Measurements from ENCODE around the gene SHISA4. TPM values are rescaled to one million over a fixed set of nuclear protein-coding genes. Genes with fewer than 3 reads are reported as not detected.

Gene SHISA4
- total and polyA plus RNA-seq, 3 experiments from 2014 or later, result 0.24 to 0.88 (median 0.41) TPM

DNA sequence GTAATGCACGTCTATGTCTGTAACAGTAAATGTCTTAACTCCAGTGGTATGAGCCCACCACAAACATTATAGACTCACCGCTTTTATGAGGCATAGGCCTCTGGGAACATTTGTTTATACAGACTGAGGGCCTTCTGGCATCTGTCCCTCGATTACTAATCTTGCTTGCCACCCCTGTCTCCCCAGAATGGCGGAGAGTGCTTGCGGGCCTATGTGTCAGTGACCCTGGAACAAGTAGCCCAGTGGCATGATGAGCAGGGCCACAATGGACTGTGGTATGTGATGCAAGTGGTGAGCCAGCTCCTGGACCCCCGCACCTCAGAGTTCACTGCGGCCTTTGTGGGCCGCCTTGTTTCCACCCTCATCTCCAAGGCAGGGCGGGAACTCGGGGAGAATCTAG lies 18.3 kb upstream of the SHISA4 start:
- CTCF ChIA-PET, result no interaction called here
- Histone ChIP-seq H3K4me3 (ENCODE audit: low read length) (no peak overlapping the region), H3K27me3 (ENCODE audit: insufficient read depth, low read length, poor library complexity, severe bottlenecking) (no peaks in the 10 kb centered on the region), H3K4me1 (ENCODE audit: insufficient read depth, low read length) (no peaks in the 10 kb centered on the region), H3K27ac (ENCODE audit: low read depth, low read length) (no peak overlapping the region), H3K9me3 (ENCODE audit: low read length) (no peaks in the 10 kb centered on the region), H3K36me3 (ENCODE audit: insufficient read depth, low read length) (peaks cover 68% of the 10 kb centered on the region)
- Mint-ChIP-seq H3K4me1 (no peaks in the 10 kb centered on the region), H3K4me3 (no peak overlapping the region), H3K9me3 (no peaks in the 10 kb centered on the region), H3K27me3 (no peaks in the 10 kb centered on the region), H3K36me3 (peaks cover 27 to 90% (median 35%) of the 10 kb centered on the region in 3 donors), H3K27ac (peak overlapping the region in 1 of 8 donors; percentile 7)
- no peak for DNase-seq
- POLR2A ChIA-PET, result no interaction called here

DNA sequence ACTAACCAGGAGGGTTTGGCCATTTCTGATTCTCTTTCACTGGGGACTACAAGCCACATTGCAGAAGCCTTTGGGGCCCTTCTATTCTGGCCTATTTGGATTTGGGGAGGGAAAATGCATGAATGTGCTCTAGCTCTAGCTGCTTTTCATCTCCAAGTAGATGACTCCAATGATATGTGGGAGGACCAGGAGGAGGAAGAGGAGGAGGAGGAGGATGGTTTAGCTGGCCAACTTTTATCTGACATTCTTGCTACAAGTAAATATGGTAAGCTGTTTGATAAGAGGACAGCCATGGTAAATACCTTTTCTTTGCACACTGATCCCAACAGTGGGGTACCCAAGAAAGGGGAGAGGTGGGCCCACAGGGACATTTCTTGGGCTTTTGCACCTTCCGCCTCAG lies 14.0 kb upstream of the SHISA4 start:
- Histone ChIP-seq H3K4me3 (ENCODE audit: low read length) (no peak overlapping the region), H3K27me3 (ENCODE audit: insufficient read depth, low read length, poor library complexity, severe bottlenecking) (no peaks in the 10 kb centered on the region), H3K4me1 (ENCODE audit: insufficient read depth, low read length) (no peaks in the 10 kb centered on the region), H3K27ac (ENCODE audit: low read depth, low read length) (no peak overlapping the region), H3K36me3 (ENCODE audit: insufficient read depth, low read length) (peaks cover 39% of the 10 kb centered on the region), H3K9me3 (ENCODE audit: low read length) (no peaks in the 10 kb centered on the region)
- ChIA-PET CTCF (interaction anchor here (1.7 kb wide), 1 partner anchor 21 kb away, joined by 9 read pairs; no protein-coding TSS in a partner anchor), POLR2A (no interaction called here)
- H3K36me3 Mint-ChIP-seq, result peaks cover 24 to 68% (median 27%) of the 10 kb centered on the region in 3 donors
- peak overlapping the region in 2 of 8 donors; percentile 7 to 17 for H3K27ac Mint-ChIP-seq
- DNase-seq, result no peak
- H3K27me3 Mint-ChIP-seq, result no peaks in the 10 kb centered on the region
- H3K4me1 Mint-ChIP-seq, result no peaks in the 10 kb centered on the region
- no peaks in the 10 kb centered on the region for H3K9me3 Mint-ChIP-seq
- H3K4me3 Mint-ChIP-seq, result no peak overlapping the region

DNA sequence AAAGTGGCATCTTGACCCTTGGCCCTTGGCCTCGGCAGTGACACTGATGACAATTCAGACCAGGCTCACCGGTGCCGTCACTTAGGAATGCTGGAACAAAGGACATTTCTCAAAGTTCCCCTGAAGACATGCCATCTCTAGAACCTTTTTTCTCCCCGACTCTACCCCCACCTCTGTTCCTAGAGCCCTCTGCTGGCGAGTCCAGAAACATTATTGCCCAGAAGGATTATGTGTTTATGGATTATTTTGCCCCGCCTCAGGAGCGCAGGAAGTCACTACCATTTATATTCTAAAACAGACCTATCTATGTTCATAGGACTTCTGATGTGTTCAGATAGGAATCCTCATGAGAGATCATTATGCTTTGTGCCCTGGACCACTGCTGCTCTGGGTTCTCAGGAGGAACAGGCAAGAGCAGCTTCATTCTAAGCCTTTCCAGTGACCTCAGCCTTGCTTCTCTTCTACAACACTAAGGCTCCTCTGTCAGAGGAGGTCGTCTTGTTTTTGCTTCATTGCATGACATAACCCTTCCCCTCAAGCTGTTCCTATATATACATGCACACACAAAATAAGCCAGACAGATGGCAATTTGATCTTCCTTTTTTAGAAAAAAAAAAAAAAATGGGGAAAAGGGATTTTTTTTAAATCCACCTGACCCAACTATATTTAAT lies 12.4 kb upstream of the SHISA4 start:
- Mint-ChIP-seq H3K36me3 (peaks cover 18 to 53% (median 19%) of the 10 kb centered on the region in 3 donors), H3K27ac (no peak overlapping the region), H3K4me1 (no peaks in the 10 kb centered on the region), H3K4me3 (no peak overlapping the region), H3K9me3 (no peaks in the 10 kb centered on the region), H3K27me3 (no peaks in the 10 kb centered on the region)
- no peak for DNase-seq
- ChIA-PET CTCF (no interaction called here), POLR2A (no interaction called here)
- Histone ChIP-seq H3K9me3 (ENCODE audit: low read length) (no peaks in the 10 kb centered on the region), H3K36me3 (ENCODE audit: insufficient read depth, low read length) (peaks cover 25% of the 10 kb centered on the region), H3K4me1 (ENCODE audit: insufficient read depth, low read length) (no peaks in the 10 kb centered on the region), H3K4me3 (ENCODE audit: low read length) (no peak overlapping the region), H3K27me3 (ENCODE audit: insufficient read depth, low read length, poor library complexity, severe bottlenecking) (no peaks in the 10 kb centered on the region), H3K27ac (ENCODE audit: low read depth, low read length) (no peak overlapping the region)

DNA sequence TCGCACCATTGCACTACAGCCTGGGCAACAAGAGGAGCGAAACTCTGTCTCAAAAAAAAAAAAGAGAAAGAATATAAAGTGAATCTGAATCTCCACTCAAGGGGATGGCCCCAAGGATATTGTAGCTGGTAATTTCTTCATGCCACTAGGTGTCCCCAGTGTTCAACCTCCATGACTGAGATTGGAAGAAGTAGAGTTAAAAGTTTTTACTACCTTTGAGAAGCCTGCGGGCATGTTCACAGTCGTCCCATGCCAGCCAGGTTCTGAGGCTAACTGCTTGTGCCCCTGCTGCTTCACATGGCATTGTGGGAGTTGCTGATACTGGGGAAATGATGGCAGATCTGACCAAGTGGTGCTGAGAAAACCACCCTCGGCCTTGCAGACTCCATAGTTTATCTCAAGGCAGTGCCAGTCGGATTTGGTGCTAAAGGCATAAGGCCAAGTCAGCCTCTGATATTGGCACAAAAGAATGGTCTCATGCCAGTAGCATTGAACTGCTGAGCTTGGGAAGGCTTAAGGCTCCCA lies 10.8 kb upstream of the SHISA4 start:
- no peak overlapping the region for H3K27ac ChIP-seq (ENCODE audit: low read depth, low read length)
- CTCF ChIA-PET, result interaction anchor here (0.6 to 1.9 kb wide), 8 partner anchors 9 to 94 kb away, joined by 3 to 9 read pairs (median 4); partner anchors contain the start of gene SHISA4
- H3K27me3 ChIP-seq (ENCODE audit: insufficient read depth, low read length, poor library complexity, severe bottlenecking), result no peaks in the 10 kb centered on the region
- no peak overlapping the region for H3K4me3 Mint-ChIP-seq
- no peak overlapping the region for H3K4me3 ChIP-seq (ENCODE audit: low read length)
- H3K36me3 ChIP-seq (ENCODE audit: insufficient read depth, low read length), result peaks cover 10% of the 10 kb centered on the region
- H3K4me1 Mint-ChIP-seq, result no peaks in the 10 kb centered on the region
- peaks cover 10 to 36% (median 12%) of the 10 kb centered on the region in 3 donors for H3K36me3 Mint-ChIP-seq
- no peaks in the 10 kb centered on the region for H3K4me1 ChIP-seq (ENCODE audit: insufficient read depth, low read length)
- POLR2A ChIA-PET, result no interaction called here
- no peaks in the 10 kb centered on the region for H3K9me3 Mint-ChIP-seq
- no peaks in the 10 kb centered on the region for H3K9me3 ChIP-seq (ENCODE audit: low read length)
- no peak for DNase-seq
- peak overlapping the region in 3 of 8 donors; percentile 19 to 29 (median 24) for H3K27ac Mint-ChIP-seq
- no peaks in the 10 kb centered on the region for H3K27me3 Mint-ChIP-seq

DNA sequence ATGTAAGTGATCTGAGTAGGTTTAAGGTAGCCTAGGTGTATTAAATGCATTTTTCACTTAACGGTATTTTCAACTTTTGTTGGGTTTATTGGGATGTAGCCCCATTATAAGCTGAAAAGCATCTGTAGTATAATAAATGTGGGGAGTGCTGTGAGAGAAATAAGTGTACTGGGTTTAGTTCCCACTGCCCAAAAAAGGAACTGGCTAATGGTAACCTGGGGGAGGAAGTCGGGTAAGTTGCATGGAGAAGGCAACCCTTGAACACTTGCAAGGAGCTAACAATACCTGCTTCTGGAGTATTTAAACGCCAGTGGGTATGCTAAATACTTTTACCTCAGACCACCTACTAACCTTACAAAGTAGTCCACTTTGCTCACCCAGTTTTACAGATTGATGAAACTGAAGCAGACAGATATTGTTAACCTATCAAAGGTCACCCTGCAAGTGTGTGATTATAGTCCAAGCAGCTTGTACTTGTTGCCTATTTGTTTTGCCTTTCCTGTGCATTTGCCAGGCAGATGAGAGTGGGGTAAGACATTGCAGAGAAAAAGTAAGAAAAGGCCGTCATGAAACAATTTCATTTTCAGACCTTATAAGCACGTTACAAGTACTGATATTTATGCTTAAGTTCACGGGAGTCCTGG lies 7.6 kb upstream of the SHISA4 start:
- POLR2A ChIA-PET, result no interaction called here
- H3K9me3 Mint-ChIP-seq, result no peaks in the 10 kb centered on the region
- H3K27me3 ChIP-seq (ENCODE audit: insufficient read depth, low read length, poor library complexity, severe bottlenecking), result no peaks in the 10 kb centered on the region
- no peak overlapping the region for H3K4me3 ChIP-seq (ENCODE audit: low read length)
- DNase-seq, result no peak
- H3K36me3 ChIP-seq (ENCODE audit: insufficient read depth, low read length), result no peaks in the 10 kb centered on the region
- no peak overlapping the region for H3K27ac ChIP-seq (ENCODE audit: low read depth, low read length)
- H3K27ac Mint-ChIP-seq, result no peak overlapping the region
- no peaks in the 10 kb centered on the region for H3K9me3 ChIP-seq (ENCODE audit: low read length)
- no peaks in the 10 kb centered on the region for H3K4me1 Mint-ChIP-seq
- no peaks in the 10 kb centered on the region for H3K4me1 ChIP-seq (ENCODE audit: insufficient read depth, low read length)
- CTCF ChIA-PET, result interaction anchor here (1.7 to 6.0 kb wide), 2 partner anchors 14 to 45 kb away, joined by 4 to 45 read pairs; no protein-coding TSS in a partner anchor
- peaks cover 0 to 10% (median 5%) of the 10 kb centered on the region in 3 donors for H3K36me3 Mint-ChIP-seq
- no peak overlapping the region for H3K4me3 Mint-ChIP-seq
- peaks cover 0 to 2% of the 10 kb centered on the region in 2 donors for H3K27me3 Mint-ChIP-seq

DNA sequence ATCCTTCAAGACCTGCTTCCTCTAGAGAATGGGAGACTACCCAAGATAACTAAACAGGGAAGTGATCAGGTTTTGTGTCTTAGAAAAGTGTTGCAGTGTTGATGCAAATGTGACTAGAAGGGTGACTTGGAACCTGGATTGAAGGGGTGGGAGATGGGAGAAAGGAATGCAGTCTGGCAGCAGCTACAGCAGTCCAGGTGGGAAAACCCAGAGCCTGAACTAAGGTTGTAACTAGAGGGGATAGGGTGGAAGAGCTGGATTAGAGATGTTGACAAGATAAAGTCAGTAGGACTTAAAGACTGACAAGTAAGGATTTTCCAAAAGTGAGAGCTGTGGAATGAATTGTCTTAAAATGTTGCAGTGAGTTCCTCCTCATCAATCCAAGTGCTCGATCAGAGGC lies 7.1 kb upstream of the SHISA4 start:
- Histone ChIP-seq H3K27me3 (ENCODE audit: insufficient read depth, low read length, poor library complexity, severe bottlenecking) (no peaks in the 10 kb centered on the region), H3K4me1 (ENCODE audit: insufficient read depth, low read length) (no peaks in the 10 kb centered on the region), H3K27ac (ENCODE audit: low read depth, low read length) (no peak overlapping the region), H3K36me3 (ENCODE audit: insufficient read depth, low read length) (no peaks in the 10 kb centered on the region), H3K4me3 (ENCODE audit: low read length) (no peak overlapping the region), H3K9me3 (ENCODE audit: low read length) (no peaks in the 10 kb centered on the region)
- H3K4me1 Mint-ChIP-seq, result no peaks in the 10 kb centered on the region
- H3K4me3 Mint-ChIP-seq, result no peak overlapping the region
- peaks cover 2% of the 10 kb centered on the region in 2 donors for H3K27me3 Mint-ChIP-seq
- no peak overlapping the region for H3K27ac Mint-ChIP-seq
- H3K9me3 Mint-ChIP-seq, result no peaks in the 10 kb centered on the region
- DNase-seq, result no peak
- POLR2A ChIA-PET, result no interaction called here
- CTCF ChIA-PET, result interaction anchor here (1.7 to 6.0 kb wide), 2 partner anchors 13 to 45 kb away, joined by 4 to 45 read pairs; no protein-coding TSS in a partner anchor
- peaks cover 0 to 4% (median 1%) of the 10 kb centered on the region in 3 donors for H3K36me3 Mint-ChIP-seq

DNA sequence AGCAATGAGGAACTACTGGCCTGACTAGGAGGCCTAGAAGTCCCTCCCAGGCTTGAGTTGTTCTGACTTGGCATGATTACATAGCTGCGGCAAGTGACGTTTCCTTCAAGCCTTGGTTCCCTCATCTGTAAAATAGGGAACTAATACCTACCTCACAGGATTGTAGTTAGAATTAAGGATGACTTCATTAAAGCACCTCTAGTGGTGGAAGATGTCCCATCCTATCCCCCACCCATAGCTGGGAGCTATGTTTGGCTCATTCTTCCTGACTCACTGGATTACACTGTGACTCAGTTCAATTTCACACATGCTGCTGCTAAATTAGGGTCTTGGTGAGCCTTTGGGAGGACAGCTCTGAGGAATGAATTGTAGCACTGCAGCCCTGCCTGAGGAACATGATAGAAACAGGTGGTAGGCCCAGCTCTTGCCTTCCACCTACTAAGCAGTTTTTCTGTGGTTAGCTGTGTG lies 6.0 kb upstream of the SHISA4 start:
- Histone ChIP-seq H3K4me1 (ENCODE audit: insufficient read depth, low read length) (no peaks in the 10 kb centered on the region), H3K27ac (ENCODE audit: low read depth, low read length) (no peak overlapping the region), H3K4me3 (ENCODE audit: low read length) (no peak overlapping the region), H3K27me3 (ENCODE audit: insufficient read depth, low read length, poor library complexity, severe bottlenecking) (peaks cover 2% of the 10 kb centered on the region), H3K9me3 (ENCODE audit: low read length) (no peaks in the 10 kb centered on the region), H3K36me3 (ENCODE audit: insufficient read depth, low read length) (no peaks in the 10 kb centered on the region)
- no peak for DNase-seq
- CTCF ChIA-PET, result interaction anchor here (1.4 to 6.0 kb wide), 2 partner anchors 12 to 15 kb away, joined by 4 to 45 read pairs; no protein-coding TSS in a partner anchor
- Mint-ChIP-seq H3K27me3 (peaks cover 8 to 11% of the 10 kb centered on the region in 2 donors), H3K27ac (no peak overlapping the region), H3K4me1 (no peaks in the 10 kb centered on the region), H3K9me3 (no peaks in the 10 kb centered on the region), H3K4me3 (no peak overlapping the region), H3K36me3 (no peaks in the 10 kb centered on the region)
- POLR2A ChIA-PET, result interaction anchor here (0.5 kb wide), 1 partner anchor 11 kb away, joined by 3 read pairs; no protein-coding TSS in a partner anchor

DNA sequence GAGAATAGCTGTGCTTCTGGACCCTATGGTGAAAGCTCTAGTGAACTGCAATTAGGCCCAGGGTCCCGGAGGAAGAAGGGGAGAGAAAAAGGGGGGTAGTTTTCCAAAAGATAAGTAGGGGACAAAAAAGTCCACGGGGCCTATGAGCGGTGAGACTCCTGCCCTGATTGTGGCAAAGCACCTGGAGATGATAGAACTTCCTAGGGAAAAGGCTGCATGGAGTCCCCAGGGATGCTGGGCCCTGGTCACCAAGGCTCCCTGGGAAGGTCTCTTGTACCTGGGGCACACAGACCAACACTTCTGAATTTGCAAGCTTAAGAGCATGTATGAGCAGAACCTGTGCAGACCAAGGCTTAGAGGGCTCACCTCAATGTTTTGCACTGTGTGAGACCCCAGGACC lies 5.4 kb upstream of the SHISA4 start:
- H3K4me3 ChIP-seq (ENCODE audit: low read length), result no peak overlapping the region
- Mint-ChIP-seq H3K36me3 (no peaks in the 10 kb centered on the region), H3K4me3 (no peak overlapping the region), H3K27me3 (peaks cover 13 to 17% of the 10 kb centered on the region in 2 donors), H3K4me1 (peaks cover 0 to 5% (median 0%) of the 10 kb centered on the region in 3 donors), H3K27ac (no peak overlapping the region), H3K9me3 (no peaks in the 10 kb centered on the region)
- CTCF ChIA-PET, result interaction anchor here (1.4 to 6.0 kb wide), 2 partner anchors 12 to 14 kb away, joined by 4 to 45 read pairs; no protein-coding TSS in a partner anchor
- POLR2A ChIA-PET, result no interaction called here
- no peaks in the 10 kb centered on the region for H3K4me1 ChIP-seq (ENCODE audit: insufficient read depth, low read length)
- peak overlapping the region; percentile 33 for H3K27ac ChIP-seq (ENCODE audit: low read depth, low read length)
- no peaks in the 10 kb centered on the region for H3K9me3 ChIP-seq (ENCODE audit: low read length)
- DNase-seq, result no peak
- no peaks in the 10 kb centered on the region for H3K36me3 ChIP-seq (ENCODE audit: insufficient read depth, low read length)
- peaks cover 7% of the 10 kb centered on the region for H3K27me3 ChIP-seq (ENCODE audit: insufficient read depth, low read length, poor library complexity, severe bottlenecking)
